HUES6 (cell line): ENCODE data around the gene PKNOX2.

Experiments used
- H3K27ac ChIP-seq: 2 replicates; pipeline ENCODE4 v1.7.0; 2013; ENCODE audit warnings: low read depth, mild to moderate bottlenecking, low read length, inconsistent platforms
- H3K27me3 ChIP-seq: 2 replicates; pipeline ENCODE4 v1.6.1; 2013; ENCODE audit warnings: low read length; ENCODE audit not compliant: control insufficient read depth, insufficient read depth
- H3K36me3 ChIP-seq: 2 replicates; pipeline ENCODE4 v1.6.1; 2013; ENCODE audit warnings: low read length; ENCODE audit not compliant: control insufficient read depth, insufficient read depth
- H3K4me1 ChIP-seq: 2 replicates; pipeline ENCODE4 v1.6.1; 2013; ENCODE audit warnings: low read length; ENCODE audit not compliant: control insufficient read depth, insufficient read depth
- H3K4me3 ChIP-seq: 2 replicates; pipeline ENCODE4 v1.5.1; 2013; ENCODE audit warnings: low read depth, low read length
- H3K9ac ChIP-seq: one replicate; pipeline ENCODE4 v1.6.1; 2013; ENCODE audit warnings: mild to moderate bottlenecking, low read length
- H3K9me3 ChIP-seq: 2 replicates; pipeline ENCODE4 v1.6.1; 2013; ENCODE audit warnings: low read depth, low read length; ENCODE audit not compliant: control insufficient read depth, insufficient read depth

PKNOX2 gene

GRCh38 chr11:125188021-125188420 lies 23.5 kb downstream of the PKNOX2 start:
- no peak overlapping the region for H3K4me3 ChIP-seq
- H3K27me3 ChIP-seq: no peaks in the 10 kb centered on the region

GRCh38 chr11:125190566-125190965 lies 26.0 kb downstream of the PKNOX2 start:
- Histone ChIP-seq H3K9ac (no peak overlapping the region), H3K4me3 (no peak overlapping the region), H3K9me3 (peaks cover 6% of the 10 kb centered on the region; the same call in 1 of the 2 replicates), H3K4me1 (peaks cover 17% of the 10 kb centered on the region; the same call in 1 of the 2 replicates), H3K36me3 (no peaks in the 10 kb centered on the region), H3K27ac (no peak overlapping the region), H3K27me3 (no peaks in the 10 kb centered on the region)

More at GRCh38 chr11:125188021-125188420, 23.5 kb downstream of the PKNOX2 start:
- peaks cover 17% of the 10 kb centered on the region; the same call in 1 of the 2 replicates for H3K4me1 ChIP-seq
- no peak overlapping the region for H3K9ac ChIP-seq
- H3K27ac ChIP-seq: no peak overlapping the region
- no peaks in the 10 kb centered on the region for H3K9me3 ChIP-seq
- H3K36me3 ChIP-seq: no peaks in the 10 kb centered on the region

- Histone ChIP-seq H3K9me3 (peaks cover 6% of the 10 kb centered on the region; the same call in 1 of the 2 replicates), H3K4me3 (no peak overlapping the region), H3K36me3 (no peaks in the 10 kb centered on the region), H3K4me1 (peaks cover 22% of the 10 kb centered on the region), H3K9ac (no peak overlapping the region), H3K27ac (no peak overlapping the region), H3K27me3 (no peaks in the 10 kb centered on the region)
Measured at GRCh38 chr11:125192183-125192582, 27.6 kb downstream of the PKNOX2 start.

- Histone ChIP-seq H3K9me3 (peaks cover 6% of the 10 kb centered on the region; the same call in 1 of the 2 replicates), H3K4me1 (peaks cover 22% of the 10 kb centered on the region), H3K9ac (no peak overlapping the region), H3K27me3 (no peaks in the 10 kb centered on the region; the same call in 1 of the 2 replicates), H3K36me3 (no peaks in the 10 kb centered on the region), H3K27ac (no peak overlapping the region), H3K4me3 (no peak overlapping the region)
Measured at GRCh38 chr11:125192717-125193415, 28.3 kb downstream of the PKNOX2 start.

GRCh38 chr11:125193416-125193726 lies 28.8 kb downstream of the PKNOX2 start:
- Histone ChIP-seq H3K9ac (no peak overlapping the region), H3K4me3 (no peak overlapping the region), H3K36me3 (no peaks in the 10 kb centered on the region), H3K9me3 (peaks cover 6% of the 10 kb centered on the region; the same call in 1 of the 2 replicates), H3K27me3 (no peaks in the 10 kb centered on the region; the same call in 1 of the 2 replicates), H3K4me1 (peaks cover 22% of the 10 kb centered on the region), H3K27ac (no peak overlapping the region)

GRCh38 chr11:125193841-125194240 lies 29.3 kb downstream of the PKNOX2 start:
- Histone ChIP-seq H3K36me3 (no peaks in the 10 kb centered on the region), H3K9ac (no peak overlapping the region), H3K4me3 (no peak overlapping the region), H3K27me3 (no peaks in the 10 kb centered on the region; the same call in 1 of the 2 replicates), H3K9me3 (peaks cover 6% of the 10 kb centered on the region; the same call in 1 of the 2 replicates), H3K27ac (no peak overlapping the region), H3K4me1 (peaks cover 21% of the 10 kb centered on the region)

- Histone ChIP-seq H3K4me1 (peaks cover 37% of the 10 kb centered on the region), H3K9me3 (no peaks in the 10 kb centered on the region)
Measured at GRCh38 chr11:125199915-125200314, 35.4 kb downstream of the PKNOX2 start.

GRCh38 chr11:125200441-125200840 lies 35.9 kb downstream of the PKNOX2 start:
- H3K9me3 ChIP-seq: no peaks in the 10 kb centered on the region
- H3K27ac ChIP-seq: no peak overlapping the region
- no peaks in the 10 kb centered on the region for H3K36me3 ChIP-seq
- no peak overlapping the region for H3K4me3 ChIP-seq
- peaks cover 13% of the 10 kb centered on the region for H3K27me3 ChIP-seq
- H3K4me1 ChIP-seq: peaks cover 37% of the 10 kb centered on the region
- H3K9ac ChIP-seq: no peak overlapping the region

More at GRCh38 chr11:125199915-125200314, 35.4 kb downstream of the PKNOX2 start:
- peaks cover 11% of the 10 kb centered on the region for H3K27me3 ChIP-seq
- no peak overlapping the region for H3K4me3 ChIP-seq
- no peak overlapping the region for H3K27ac ChIP-seq
- H3K36me3 ChIP-seq: no peaks in the 10 kb centered on the region
- no peak overlapping the region for H3K9ac ChIP-seq

GRCh38 chr11:125201525-125202141 lies 37.1 kb downstream of the PKNOX2 start:
- no peak overlapping the region for H3K4me3 ChIP-seq

GRCh38 chr11:125202362-125202880 lies 37.9 kb downstream of the PKNOX2 start:
- Histone ChIP-seq H3K9ac (no peak overlapping the region), H3K27ac (no peak overlapping the region), H3K9me3 (no peaks in the 10 kb centered on the region)

More at GRCh38 chr11:125201525-125202141, 37.1 kb downstream of the PKNOX2 start:
- no peaks in the 10 kb centered on the region for H3K9me3 ChIP-seq
- no peak overlapping the region for H3K9ac ChIP-seq
- H3K36me3 ChIP-seq: no peaks in the 10 kb centered on the region
- H3K4me1 ChIP-seq: peaks cover 38% of the 10 kb centered on the region
- H3K27me3 ChIP-seq: peaks cover 24% of the 10 kb centered on the region
- no peak overlapping the region for H3K27ac ChIP-seq

GRCh38 chr11:125202977-125203376 lies 38.4 kb downstream of the PKNOX2 start:
- H3K9me3 ChIP-seq: no peaks in the 10 kb centered on the region
- H3K9ac ChIP-seq: no peak overlapping the region
- no peaks in the 10 kb centered on the region for H3K36me3 ChIP-seq
- H3K27ac ChIP-seq: no peak overlapping the region
- H3K4me1 ChIP-seq: peaks cover 39% of the 10 kb centered on the region
- no peak overlapping the region for H3K4me3 ChIP-seq
- peaks cover 35% of the 10 kb centered on the region for H3K27me3 ChIP-seq

More at GRCh38 chr11:125202362-125202880, 37.9 kb downstream of the PKNOX2 start:
- Histone ChIP-seq H3K4me1 (peaks cover 39% of the 10 kb centered on the region), H3K36me3 (no peaks in the 10 kb centered on the region), H3K27me3 (peaks cover 32% of the 10 kb centered on the region), H3K4me3 (no peak overlapping the region)
